ENCODE measurements around the gene MS4A10. TPM values are rescaled to one million over a fixed set of nuclear protein-coding genes. Genes with fewer than 3 reads are reported as not detected.
A peak's percentile ranks its signal among the peaks of the same experiment; 100 is the strongest.

The MS4A10 gene
- not detected for total RNA-seq (ENCODE audit: unreplicated experiment)
- long read RNA-seq = 0 reads

DNA sequence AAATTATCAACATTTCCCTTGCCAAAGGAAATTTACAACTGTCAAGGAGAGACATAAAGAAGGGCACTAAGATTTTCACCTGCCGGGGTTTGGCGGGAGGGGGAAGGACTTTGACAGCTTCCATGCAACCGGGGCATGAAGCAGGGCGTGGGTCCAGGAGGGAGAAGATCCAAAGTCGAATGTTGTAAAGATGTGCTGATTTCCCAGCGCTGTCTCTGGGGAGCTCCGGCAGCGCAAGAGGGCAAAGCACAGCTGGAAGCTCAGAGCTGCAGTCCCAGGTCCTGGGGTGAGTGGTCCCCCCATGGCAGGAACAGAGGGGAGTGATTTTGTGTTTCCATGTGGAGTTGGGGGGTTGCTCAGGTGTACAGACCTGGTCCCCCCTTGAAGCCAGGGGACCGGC lies at the start of gene MS4A10:
Gene MS4A10 (plus strand): TSS at position 198 of the 400 bp plus-strand sequence. CDS start 5,003 bp downstream, outside the sequence.
- no peak within 1 kb of the TSS for H3K4me3 Mint-ChIP-seq (ENCODE audit: unreplicated experiment)
- H3K9me3 Mint-ChIP-seq (ENCODE audit: unreplicated experiment) = no peaks in the 10 kb centered on the region
- no peak within 1 kb of the TSS for H3K27ac Mint-ChIP-seq (ENCODE audit: unreplicated experiment)
- DNase-seq (ENCODE audit: low spot score) = no peak
- peaks cover 3% of the 10 kb centered on the region for H3K27me3 Mint-ChIP-seq (ENCODE audit: unreplicated experiment)
- TF ChIP-seq, protein P1, sequence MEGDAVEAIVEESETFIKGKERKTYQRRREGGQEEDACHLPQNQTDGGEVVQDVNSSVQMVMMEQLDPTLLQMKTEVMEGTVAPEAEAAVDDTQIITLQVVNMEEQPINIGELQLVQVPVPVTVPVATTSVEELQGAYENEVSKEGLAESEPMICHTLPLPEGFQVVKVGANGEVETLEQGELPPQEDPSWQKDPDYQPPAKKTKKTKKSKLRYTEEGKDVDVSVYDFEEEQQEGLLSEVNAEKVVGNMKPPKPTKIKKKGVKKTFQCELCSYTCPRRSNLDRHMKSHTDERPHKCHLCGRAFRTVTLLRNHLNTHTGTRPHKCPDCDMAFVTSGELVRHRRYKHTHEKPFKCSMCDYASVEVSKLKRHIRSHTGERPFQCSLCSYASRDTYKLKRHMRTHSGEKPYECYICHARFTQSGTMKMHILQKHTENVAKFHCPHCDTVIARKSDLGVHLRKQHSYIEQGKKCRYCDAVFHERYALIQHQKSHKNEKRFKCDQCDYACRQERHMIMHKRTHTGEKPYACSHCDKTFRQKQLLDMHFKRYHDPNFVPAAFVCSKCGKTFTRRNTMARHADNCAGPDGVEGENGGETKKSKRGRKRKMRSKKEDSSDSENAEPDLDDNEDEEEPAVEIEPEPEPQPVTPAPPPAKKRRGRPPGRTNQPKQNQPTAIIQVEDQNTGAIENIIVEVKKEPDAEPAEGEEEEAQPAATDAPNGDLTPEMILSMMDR (IDR thresholded peaks at IDR 0.05; ENCODE audit: unreplicated experiment) = no peak
- no peaks in the 10 kb centered on the region for H3K4me1 Mint-ChIP-seq (ENCODE audit: unreplicated experiment)
- H3K36me3 Mint-ChIP-seq (ENCODE audit: low read depth, unreplicated experiment) = no peaks in the 10 kb centered on the region

DNA sequence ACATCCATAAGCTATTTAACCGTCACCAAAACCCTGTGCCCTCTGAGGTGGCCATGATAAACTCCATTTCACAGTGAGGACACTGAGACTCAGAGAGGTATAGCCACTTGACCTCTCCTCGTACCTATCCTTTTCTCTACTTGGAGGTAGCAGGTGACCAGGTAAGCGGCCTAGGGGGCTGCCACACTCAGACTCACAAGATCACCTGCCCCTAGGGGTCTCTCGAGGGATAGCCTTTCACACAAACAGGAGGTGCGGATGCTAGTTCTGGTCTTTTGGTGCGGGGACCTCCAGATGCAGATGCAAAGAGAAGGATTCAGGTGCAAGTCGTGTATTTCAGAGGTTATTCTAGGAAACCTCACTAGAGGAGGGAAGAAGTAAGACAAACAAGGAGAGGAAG lies 46.0 kb upstream of the MS4A10 start:
- Mint-ChIP-seq H3K4me1 (ENCODE audit: unreplicated experiment) (peaks cover 17% of the 10 kb centered on the region), H3K27me3 (ENCODE audit: unreplicated experiment) (peaks cover 16% of the 10 kb centered on the region), H3K9me3 (ENCODE audit: unreplicated experiment) (peaks cover 14% of the 10 kb centered on the region), H3K27ac (ENCODE audit: unreplicated experiment) (no peak overlapping the region), H3K4me3 (ENCODE audit: unreplicated experiment) (no peak overlapping the region), H3K36me3 (ENCODE audit: low read depth, unreplicated experiment) (peaks cover 10% of the 10 kb centered on the region)
- no peak for DNase-seq (ENCODE audit: low spot score)
- TF ChIP-seq, protein P1 (IDR thresholded peaks at IDR 0.05; ENCODE audit: unreplicated experiment) = peak; percentile 28

DNA sequence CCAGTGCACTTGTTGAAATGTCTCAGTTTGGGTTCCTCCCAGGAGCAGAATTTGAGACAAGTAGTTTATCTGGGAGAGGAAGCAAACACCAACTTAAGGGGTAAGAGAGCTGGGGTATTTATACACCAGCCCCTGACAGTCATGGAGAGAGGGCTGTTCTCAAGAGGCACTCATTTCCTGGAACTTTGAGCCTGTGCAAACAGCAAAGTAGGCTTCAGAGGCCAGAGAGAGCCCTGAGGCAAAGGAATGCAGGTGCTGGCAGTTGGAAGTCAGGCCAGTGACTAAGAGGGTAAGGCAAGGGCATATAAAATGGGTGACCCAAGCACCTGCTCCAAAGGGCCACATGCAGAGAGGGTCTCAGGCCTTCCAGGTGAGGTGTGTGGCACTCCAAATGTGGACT lies 44.6 kb upstream of the MS4A10 start:
- peaks cover 15% of the 10 kb centered on the region for H3K9me3 Mint-ChIP-seq (ENCODE audit: unreplicated experiment)
- TF ChIP-seq, protein P1 (IDR thresholded peaks at IDR 0.05; ENCODE audit: unreplicated experiment) = no peak
- peaks cover 10% of the 10 kb centered on the region for H3K36me3 Mint-ChIP-seq (ENCODE audit: low read depth, unreplicated experiment)
- peaks cover 16% of the 10 kb centered on the region for H3K27me3 Mint-ChIP-seq (ENCODE audit: unreplicated experiment)
- H3K4me3 Mint-ChIP-seq (ENCODE audit: unreplicated experiment) = no peak overlapping the region
- no peak overlapping the region for H3K27ac Mint-ChIP-seq (ENCODE audit: unreplicated experiment)
- H3K4me1 Mint-ChIP-seq (ENCODE audit: unreplicated experiment) = peaks cover 25% of the 10 kb centered on the region
- no peak for DNase-seq (ENCODE audit: low spot score)

DNA sequence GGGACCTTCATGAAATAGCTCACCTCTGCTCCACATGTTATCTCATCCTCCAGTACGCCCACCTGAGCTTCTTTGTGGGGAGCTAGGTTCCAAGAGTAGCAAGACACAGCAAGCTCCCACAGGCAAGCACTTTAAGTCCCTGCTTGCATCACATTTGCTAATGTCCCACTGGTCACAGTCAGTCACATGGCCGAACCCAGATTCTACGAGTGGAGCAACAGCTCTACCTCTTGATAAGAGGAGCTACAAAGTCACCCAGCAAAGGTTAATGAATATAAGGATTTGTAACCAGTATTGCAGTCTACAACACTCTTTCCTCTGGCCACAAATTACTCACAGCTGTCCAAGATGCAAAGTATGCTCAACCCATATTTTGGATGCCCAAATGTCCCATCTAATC lies 43.7 kb upstream of the MS4A10 start:
- Mint-ChIP-seq H3K27ac (ENCODE audit: unreplicated experiment) (no peak overlapping the region), H3K4me1 (ENCODE audit: unreplicated experiment) (peaks cover 32% of the 10 kb centered on the region), H3K9me3 (ENCODE audit: unreplicated experiment) (peaks cover 15% of the 10 kb centered on the region), H3K36me3 (ENCODE audit: low read depth, unreplicated experiment) (peaks cover 10% of the 10 kb centered on the region), H3K27me3 (ENCODE audit: unreplicated experiment) (peaks cover 20% of the 10 kb centered on the region), H3K4me3 (ENCODE audit: unreplicated experiment) (no peak overlapping the region)
- no peak for DNase-seq (ENCODE audit: low spot score)
- TF ChIP-seq, protein P1 (IDR thresholded peaks at IDR 0.05; ENCODE audit: unreplicated experiment) = no peak

DNA sequence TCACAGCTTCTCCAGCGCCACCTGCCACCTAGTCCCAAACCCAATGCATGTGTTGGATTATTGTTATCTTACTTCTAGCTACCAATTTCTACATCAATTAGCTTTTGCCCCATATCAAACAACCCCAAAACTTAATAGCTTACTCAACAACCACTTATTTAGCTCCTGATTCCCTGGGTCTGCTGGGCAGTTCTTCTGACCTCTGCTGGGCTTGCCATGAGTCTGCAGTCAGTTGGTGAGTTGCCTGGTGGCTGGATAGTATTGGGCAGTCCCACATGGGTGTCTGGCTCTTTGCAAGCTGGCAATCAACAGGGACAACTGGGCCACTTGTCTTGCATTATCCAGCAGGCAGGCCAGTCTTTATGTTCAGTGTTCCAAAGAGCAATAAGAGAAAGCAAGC lies 42.1 kb upstream of the MS4A10 start:
- H3K9me3 Mint-ChIP-seq (ENCODE audit: unreplicated experiment) = peaks cover 15% of the 10 kb centered on the region
- H3K27ac Mint-ChIP-seq (ENCODE audit: unreplicated experiment) = no peak overlapping the region
- peak overlapping the region; percentile 3 for H3K4me3 Mint-ChIP-seq (ENCODE audit: unreplicated experiment)
- H3K27me3 Mint-ChIP-seq (ENCODE audit: unreplicated experiment) = peaks cover 21% of the 10 kb centered on the region
- DNase-seq (ENCODE audit: low spot score) = no peak
- peaks cover 10% of the 10 kb centered on the region for H3K36me3 Mint-ChIP-seq (ENCODE audit: low read depth, unreplicated experiment)
- TF ChIP-seq, protein P1 (IDR thresholded peaks at IDR 0.05; ENCODE audit: unreplicated experiment) = no peak
- H3K4me1 Mint-ChIP-seq (ENCODE audit: unreplicated experiment) = peaks cover 36% of the 10 kb centered on the region
